Stimulated activated CD8-positive, alpha-beta memory T cell treated with anti-CD3 and anti-CD28 coated beads, Interleukin-2, amount 100 ng/mL, for 1 hour (primary cell): ENCODE data around the gene SDCCAG8.

Source experiments
- DNase-seq, 2 donors: peaks; one replicate each; pipeline ENCODE4 v3.0.0-alpha.2; 2020; ENCODE audit warnings: low read depth in 2 of 2

Gene SDCCAG8

DNA sequence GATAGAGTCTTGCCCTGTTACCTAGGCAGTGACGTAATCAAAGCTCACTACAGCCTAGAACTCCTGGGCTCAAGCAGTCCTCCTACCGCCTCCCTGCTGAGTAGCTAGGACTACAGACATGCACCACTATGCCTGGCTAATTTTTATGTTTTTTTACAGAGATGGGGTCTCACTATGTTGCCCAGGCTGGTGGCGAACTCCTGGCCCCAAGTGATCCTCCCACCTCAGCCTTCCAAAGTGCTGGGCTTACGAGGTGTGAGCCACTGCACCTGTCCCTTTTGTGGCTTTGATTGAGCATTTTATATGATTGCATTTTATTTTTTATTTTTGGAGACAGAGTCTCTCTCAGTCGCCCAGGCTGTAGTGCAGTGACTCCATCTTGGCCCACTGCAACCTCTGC, 25.8 kb downstream of the SDCCAG8 start:
- no peak for DNase-seq

DNA sequence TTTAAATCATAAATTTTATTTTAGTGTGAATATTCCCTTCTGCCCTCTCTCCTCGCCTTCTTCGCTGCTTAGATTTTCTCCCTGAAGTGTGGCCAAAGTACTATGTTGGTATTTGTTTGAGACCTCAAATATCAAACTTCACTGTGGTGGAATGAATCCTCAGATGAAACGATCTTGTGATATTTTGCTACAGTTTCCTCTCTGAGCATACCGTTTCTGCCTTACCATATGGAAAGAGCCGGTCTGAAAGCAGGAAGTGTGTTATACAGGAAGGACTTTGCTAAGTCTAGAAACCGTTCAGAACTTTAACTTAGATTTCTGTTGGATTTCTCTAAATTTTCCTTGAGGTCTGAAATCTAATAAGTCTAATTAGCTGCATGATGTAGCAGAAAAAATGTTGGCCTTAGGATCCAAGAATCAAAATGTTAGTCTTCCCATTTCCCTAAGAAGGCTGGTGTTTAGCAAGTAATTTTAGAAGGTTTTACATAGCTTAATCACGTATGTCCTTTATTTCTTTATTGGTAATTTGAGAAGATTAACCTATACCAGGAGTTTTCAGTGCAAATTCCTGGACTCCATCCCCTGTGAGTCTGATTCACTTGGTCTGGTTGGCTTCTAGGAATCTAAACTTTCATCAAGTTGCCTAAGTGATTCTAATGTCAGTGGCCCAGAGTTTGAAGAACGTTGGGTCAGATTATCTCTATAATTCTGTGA, 30.7 kb downstream of the SDCCAG8 start:
- no peak for DNase-seq

DNA sequence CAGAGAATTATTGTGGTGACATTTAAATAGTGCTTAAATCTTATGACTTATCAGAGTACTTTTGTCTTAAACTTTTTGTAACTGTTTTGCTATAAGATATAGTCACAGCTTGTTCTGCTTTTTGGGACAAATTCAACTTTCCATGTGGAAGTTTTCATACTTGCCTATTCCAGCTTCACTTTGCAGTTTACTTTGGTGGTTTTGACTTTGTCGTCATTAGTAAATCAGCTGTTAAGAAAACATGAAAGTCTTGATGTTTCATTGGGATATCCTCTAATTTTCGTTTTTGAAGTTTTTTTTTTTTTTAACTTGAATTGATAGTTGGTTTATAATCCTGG, 31.3 kb downstream of the SDCCAG8 start:
- no peak for DNase-seq

DNA sequence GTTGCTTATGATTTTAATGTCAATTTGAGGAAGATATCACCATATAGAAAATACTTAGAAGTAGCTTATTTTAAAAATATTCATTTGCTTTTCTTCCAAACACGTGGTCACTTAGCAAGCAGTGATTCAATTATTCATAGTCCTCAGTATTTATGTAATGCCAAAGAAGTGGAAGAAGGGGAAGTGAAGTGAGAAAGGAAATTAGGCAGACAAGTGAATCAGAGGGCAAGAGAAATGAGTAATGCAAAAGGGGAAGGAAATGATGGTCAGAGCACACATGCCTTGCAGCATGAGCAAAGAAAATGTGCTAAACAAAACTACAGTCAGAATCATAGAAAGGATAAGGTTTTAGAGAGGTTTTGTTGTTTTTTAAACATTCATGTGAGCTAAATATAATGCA, 31.8 kb downstream of the SDCCAG8 start:
- DNase-seq: no peak

DNA sequence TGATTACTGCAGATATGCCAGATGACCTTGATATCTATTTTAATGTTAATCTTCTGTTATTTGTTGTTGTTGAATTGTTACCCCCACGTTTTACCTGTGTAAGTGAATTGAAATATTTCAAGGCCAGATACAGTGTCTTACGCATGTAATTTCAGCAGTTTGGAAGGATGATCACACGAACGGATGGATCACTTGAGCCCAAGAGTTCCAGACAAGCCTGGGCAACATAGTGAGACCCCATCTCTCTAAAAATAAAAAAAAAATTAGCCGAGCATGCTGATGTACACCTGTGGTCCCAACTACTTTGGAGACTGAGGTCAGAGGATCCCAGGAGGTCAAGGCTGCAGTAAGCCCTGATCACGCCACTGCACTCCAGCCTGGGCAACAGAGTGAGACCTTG, 32.2 kb downstream of the SDCCAG8 start:
- DNase-seq: no peak

DNA sequence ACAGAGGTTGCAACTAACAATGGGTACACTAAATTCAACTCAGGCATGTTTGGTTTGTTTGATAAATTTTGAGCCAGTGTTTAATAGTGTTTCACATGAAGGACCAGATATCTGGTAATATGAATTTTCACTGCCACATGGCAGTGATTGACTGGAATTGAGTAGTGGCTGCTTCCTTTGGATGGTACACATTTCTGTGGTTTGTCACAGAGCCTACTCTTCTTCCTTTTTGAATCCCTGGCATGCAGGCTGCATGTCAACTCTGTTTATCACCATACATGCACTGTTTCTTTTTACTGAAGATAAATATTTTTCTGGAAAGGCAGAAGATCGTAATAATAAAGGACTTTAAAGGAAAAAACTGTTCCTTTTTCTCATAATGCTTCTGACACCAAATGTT, 35.5 kb downstream of the SDCCAG8 start:
- no peak for DNase-seq

DNA sequence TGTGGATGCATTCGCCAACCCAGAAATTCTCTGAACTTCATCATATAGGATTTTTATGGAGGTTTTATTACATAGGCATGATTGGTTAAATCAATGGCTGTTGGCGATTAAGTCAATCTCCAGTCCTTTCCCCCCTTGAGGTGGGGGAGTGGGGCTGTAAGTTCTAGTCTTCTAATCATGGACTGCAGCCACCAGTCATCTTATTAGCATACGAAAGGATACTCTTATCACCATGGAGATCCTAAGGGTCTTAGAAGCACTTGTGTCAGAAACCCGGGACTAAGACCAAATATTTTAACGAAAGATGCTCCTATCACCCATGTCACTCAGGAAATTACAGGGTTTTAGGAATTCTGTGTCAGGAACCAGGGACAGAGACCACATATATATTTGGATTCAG, 36.3 kb downstream of the SDCCAG8 start:
- DNase-seq: no peak

DNA sequence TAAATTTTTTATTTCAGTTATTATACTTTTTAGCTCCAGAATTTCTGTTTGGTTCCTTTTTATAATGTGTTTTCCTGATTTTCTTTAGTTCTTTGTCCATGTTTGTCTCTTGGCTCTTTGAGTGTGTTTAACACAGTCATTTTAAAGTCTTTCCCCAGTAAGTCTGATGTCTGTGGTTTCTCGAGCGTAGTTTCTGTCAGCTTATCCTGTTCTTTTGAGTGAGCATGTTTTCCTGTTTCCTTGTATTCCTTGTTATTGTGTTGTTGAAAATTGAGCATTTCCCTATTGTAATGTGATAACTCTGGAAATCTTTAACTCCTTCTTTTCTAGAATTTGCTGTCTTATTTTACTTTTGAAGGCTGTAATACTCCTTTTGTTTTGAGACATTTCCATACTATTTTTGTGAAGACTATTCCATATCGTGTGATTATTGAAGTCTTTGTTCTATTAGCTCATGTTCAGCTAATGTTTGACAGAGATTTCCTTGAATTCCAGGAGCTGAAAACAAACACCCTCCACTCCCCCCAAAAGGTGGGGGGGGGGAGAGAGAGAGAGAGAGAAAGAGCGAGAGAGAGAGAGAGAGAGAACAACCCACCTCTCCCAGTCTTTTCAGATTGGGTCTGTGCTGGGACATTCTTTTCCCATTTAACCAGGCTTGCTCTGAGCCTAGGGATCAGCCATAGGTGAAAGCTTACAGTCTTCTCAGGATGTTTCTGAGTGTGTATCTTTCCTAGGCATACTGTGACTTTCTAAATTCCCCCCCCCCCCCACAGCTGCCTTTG, 38.3 kb downstream of the SDCCAG8 start:
- no peak for DNase-seq

DNA sequence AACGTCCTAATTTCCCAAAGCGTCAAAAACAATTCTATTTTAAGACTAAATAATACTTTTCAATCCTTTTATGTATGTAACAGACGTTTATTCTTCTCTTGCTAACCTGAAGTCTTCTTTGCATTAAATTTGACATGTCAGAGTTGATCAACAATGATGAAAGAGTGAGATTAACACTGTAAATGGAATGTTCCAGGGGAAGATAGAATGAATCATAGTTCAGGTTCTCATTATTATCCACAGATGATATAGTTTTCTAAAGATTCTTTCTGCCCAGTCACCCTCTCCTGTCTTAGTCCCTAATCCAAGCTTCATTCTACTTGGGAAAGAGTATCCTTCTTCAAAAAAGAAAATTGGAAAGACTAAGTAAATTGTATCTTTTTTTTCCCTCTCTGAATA, 38.9 kb downstream of the SDCCAG8 start:
- no peak for DNase-seq

DNA sequence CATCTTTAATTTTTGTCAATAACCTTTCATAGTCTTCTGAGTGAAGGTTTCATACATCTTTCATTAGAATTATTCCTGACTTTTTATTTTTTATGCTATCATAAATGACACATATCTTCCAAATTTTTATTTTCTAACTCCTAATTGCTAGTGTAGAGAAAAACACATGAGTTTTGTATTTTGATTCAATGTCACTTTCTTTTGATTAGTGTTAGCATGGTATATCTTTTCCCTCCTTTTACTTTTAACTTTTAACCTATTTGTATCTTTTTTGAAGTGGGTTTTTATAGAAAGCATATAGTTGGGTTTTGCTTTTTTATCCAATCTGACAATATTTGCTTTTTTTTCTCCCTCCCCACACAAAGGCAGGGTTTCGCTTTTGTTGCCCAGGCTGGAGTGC, 43.2 kb downstream of the SDCCAG8 start:
- no peak for DNase-seq

DNA sequence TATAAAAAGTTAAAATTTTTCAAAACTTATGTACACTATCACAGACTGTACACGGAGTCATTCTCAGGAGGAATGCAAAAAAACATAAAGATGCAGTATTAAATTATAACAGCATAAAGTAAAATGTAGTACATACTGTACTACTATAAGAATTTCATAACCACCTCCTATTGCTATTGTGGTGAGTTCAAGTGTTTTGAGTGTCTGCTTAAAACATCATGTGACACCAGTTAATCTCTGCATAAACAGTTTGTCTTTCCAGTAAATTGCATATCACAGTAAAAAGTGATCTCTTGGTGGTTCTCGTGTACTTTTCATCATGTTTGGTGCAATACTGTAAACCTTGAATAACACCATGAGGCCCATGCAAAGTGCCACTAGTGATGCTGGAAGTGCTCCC, 45.2 kb downstream of the SDCCAG8 start:
- DNase-seq: no peak

DNA sequence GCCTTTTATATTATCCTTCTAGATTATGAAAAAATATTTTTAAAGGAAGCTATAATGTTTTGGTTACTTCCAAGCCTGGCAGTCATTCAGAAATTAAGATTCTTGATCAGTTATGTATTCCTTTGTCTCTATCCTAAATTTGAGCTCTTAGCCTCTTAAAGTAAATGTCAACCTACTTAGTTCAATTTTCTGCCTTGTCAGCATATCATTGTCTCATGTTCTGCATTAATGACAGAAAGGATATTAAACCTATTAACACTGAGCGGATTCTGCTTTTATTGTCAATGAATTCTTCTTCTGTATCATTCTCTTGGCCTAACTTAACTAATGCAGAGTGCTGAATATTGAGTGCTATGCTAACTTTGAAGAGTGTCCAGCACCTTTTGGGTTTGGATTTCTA, 56.0 kb downstream of the SDCCAG8 start:
- DNase-seq: no peak

DNA sequence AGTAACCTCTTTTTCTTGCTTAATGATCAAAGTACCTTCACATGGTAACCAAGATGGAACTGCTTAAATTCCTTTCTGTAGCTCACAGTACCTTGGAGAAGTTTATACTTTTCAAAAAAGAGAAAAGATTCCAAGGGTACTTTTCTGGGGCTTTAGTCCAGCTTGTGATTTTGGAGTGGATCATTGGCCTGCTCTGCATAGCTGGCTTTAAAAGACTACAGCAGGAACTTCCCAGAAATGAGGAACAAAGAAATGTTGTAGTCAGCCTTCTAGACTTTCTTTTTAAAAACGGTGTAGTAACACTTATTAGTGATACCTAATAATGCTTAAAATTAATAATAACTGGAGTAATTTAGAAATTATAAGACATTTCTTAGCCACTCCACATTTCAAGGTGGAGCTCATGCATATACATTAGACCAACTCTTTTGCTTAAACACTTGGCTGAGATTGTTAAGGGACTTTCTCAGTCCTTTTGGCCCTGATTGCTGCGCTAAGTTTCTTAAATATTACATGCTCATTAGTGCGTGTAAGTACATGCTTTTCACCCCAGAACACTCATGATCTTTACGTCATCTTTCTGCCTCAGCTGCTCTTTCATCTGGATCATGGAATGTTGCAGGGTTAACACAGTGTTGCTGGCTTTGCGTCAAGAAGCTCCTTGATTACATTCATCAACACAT, 57.3 kb downstream of the SDCCAG8 start:
- no peak for DNase-seq

DNA sequence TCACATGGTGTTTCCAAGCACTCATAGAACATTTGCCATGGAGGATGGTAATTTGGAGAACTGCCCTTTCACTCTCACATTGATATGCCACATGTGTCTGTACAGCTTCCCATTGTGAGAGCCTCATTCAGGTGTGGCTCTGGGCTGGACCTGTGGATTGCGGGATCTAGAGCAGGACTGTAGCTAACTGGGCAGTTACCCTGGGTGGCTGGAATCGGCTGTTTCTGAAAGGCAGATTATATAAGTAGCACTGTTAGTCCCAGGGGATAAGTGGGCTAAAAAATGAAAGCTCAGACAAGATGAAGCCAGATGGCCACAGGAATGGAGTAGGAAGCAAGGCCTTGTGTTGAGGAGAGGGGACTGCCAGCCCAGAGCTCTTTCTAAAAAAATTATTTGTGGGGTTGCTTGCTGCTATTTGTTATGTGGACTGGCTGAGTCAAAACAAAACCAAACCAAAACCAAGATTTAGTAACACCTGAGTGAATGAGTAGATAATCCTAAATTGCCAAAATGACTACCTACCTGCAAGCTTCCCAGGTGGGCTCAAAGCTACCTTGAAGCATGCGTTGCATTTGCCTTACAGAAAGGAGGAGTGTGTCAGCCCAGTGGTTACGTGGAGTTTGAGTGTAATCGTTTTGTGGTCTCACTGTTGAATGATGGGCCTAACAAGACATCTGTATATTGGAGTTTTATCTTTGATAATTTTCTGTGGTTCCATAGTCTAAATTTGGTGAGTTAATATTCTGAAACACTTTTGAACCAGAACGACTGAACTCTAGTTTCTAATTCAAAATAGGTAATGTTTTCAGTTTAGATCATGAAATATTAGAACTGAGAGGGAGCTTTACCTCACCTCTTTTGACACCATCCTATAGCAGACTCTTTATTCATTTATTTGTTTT, 58.0 kb downstream of the SDCCAG8 start:
- DNase-seq: no peak

DNA sequence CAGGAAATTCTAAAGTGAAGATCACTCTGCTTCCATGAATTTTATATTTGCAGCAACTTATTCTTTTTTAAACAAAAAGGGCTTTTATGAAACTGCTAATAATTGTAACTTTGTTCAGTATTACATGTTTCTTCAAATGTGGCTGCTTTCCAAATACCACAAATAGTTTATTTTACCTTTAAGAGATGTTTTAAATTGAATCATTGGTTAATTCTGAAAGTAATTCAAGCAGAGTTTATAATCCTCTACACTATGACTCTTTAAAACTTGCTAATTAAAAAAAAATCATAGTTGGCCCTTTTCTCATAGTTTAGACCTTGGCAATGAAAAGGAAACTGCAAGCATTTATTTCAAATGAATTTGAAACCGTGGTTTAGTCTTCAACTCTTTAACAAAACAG, 59.6 kb downstream of the SDCCAG8 start:
- no peak for DNase-seq

DNA sequence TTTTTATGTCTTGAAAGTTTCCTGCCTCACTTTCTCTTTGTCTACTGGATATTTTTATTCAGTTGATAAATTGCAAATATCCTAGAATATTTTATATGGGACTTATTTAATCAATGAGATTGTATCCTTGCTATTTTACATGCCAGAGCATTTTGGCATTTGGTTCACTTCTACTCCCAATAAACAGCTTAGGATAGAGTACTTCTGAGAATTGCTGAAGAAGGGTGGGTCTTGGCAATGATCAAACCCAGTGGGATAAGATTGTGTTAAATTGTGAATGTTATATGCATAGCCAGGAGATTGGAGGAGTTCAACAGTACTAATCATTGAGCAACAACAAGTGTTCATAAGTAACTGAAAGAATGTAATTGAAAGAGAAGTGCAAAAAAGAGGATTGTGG, 60.1 kb downstream of the SDCCAG8 start:
- DNase-seq: no peak

DNA sequence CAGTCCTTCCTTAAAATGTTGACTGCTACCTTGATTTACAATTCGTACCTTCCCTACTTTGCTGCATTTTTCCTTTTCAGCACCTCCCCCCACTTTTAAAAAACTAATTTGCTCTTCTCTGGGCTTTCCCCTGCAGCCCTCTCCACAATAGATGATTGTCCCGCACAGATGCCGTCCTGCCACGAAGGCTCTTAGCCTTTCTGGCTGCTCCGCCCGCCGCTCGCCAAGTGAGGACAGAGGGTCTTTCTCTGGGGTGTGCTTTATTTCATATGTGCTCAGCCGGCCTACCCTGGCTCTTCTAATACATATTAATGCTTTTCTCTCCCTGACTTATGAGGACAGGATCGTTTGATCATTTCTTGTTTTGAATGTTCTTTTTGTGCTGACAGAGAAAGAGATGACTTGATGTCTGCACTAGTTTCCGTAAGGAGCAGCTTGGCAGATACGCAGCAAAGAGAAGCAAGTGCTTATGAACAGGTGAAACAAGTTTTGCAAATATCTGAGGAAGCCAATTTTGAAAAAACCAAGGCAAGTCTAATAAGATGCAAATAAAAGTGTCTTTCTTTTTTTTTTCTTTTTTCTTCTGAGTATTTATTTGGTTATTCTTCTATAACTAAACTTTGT, 60.6 kb downstream of the SDCCAG8 start:
- no peak for DNase-seq

DNA sequence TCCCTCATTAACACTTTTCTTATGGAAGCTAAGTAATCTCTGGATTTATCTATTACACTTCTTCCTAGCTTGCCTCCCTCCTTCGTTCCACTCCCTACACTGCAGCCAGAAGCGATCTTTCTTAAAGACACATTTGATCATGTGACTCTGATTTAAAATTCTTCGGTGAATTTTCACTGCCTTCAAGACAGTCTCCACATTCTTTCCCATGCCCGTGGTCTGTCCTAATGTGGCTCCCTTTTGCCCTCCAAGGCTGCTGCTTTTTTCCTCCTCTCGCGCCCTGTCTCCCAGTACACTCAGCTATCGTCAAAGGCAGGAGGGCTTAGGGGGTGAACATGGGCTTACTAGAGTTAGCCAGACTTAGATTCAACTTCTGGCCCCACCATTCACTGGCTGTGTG, 64.4 kb downstream of the SDCCAG8 start:
- no peak for DNase-seq

DNA sequence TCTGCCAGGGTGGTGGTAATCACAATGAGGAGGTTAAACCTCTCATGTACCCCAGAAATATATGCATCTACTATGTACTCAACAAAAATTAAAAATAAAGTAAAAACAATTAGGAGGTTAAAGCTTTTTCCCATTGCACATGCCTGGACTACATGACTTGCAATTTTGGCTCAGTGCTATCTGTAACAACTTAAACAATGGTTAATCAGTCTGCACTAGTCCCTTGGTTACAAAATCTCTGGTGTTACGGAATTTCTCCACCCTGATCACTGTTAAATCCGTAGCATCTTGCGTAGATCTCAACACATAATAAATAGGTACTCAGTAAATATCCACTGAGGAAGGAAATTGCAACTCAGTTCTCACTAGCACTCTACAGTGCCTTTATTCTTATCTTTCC, 66.5 kb downstream of the SDCCAG8 start:
- no peak for DNase-seq

DNA sequence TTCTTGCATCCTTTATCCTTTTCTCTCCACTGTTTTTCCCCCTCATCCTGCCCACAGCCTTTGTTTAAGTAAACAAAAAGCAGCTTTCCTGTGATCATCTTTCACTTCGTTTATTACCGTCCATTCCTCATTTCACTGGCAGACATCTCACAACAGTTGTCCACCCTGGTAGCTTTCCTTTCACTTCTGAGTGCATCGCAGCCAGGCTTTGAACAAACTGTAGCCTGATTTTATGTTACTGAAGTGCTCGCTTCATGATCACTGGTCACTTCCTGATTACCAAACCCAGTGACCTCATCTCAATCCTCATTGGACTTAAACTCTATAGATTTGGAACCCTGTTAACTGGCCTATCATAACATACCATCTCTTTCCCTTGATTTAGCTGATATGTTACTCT, 67.7 kb downstream of the SDCCAG8 start:
- DNase-seq: no peak

DNA sequence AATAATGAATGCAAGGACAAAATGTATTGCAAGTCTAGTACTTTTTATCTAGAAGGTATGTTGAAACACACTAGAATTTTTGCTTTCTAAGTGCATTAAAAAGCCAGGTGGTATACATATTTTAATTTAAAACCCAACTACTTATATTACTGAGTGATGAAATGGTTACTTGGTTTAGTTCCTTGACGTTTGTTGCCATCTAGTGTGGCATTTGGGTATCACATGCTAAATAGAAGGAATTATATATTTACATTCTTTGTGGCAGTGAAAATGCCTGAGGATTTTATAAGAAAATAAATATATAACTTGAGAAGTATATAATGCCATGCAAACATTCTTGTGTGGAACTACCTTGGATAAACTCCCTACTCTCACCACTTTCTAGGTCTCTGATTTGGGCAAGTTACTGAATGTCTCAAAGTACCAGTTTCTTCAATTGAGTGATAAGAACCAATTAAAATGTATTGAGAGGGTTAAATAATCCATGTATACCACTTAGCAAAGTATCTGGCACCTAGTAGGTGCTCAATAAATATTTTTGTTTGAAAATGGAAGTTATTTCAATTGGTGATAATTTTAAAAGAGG, 69.6 kb downstream of the SDCCAG8 start:
- DNase-seq: no peak
